ENCODE results near the gene ARHGEF4.

ARHGEF4 gene

GRCh38 chr2:131016826-131017741 lies 180.4 kb downstream of the ARHGEF4 start:
- in situ Hi-C loops (cut with HindIII; ENCODE audit: low pct_ligation_motif_present, low pct_unique_long_range_greater_than_20kb, low sequenced_read_pairs), result no loop called here
- DNase-seq, result no peak

GRCh38 chr2:131022731-131023130 lies 186.0 kb downstream of the ARHGEF4 start:
- no peak for DNase-seq
- in situ Hi-C loops (cut with HindIII; ENCODE audit: low pct_ligation_motif_present, low pct_unique_long_range_greater_than_20kb, low sequenced_read_pairs), result no loop called here

- in situ Hi-C loops (cut with HindIII; ENCODE audit: low pct_ligation_motif_present, low pct_unique_long_range_greater_than_20kb, low sequenced_read_pairs), result no loop called here
- DNase-seq, result no peak
Measured at GRCh38 chr2:131023758-131024157, 187.0 kb downstream of the ARHGEF4 start.

- no peak for DNase-seq
- in situ Hi-C loops (cut with HindIII; ENCODE audit: low pct_ligation_motif_present, low pct_unique_long_range_greater_than_20kb, low sequenced_read_pairs), result no loop called here
Measured at GRCh38 chr2:131026919-131027318, 190.2 kb downstream of the ARHGEF4 start.

- DNase-seq, result no peak
- in situ Hi-C loops (cut with HindIII; ENCODE audit: low pct_ligation_motif_present, low pct_unique_long_range_greater_than_20kb, low sequenced_read_pairs), result no loop called here
Measured at GRCh38 chr2:131027566-131028528, 191.1 kb downstream of the ARHGEF4 start.

GRCh38 chr2:131029812-131030211 lies 193.1 kb downstream of the ARHGEF4 start:
- DNase-seq, result no peak
- in situ Hi-C loops (cut with HindIII; ENCODE audit: low pct_ligation_motif_present, low pct_unique_long_range_greater_than_20kb, low sequenced_read_pairs), result no loop called here

GRCh38 chr2:131030478-131030971 lies 193.8 kb downstream of the ARHGEF4 start:
- no peak for DNase-seq
- in situ Hi-C loops (cut with HindIII; ENCODE audit: low pct_ligation_motif_present, low pct_unique_long_range_greater_than_20kb, low sequenced_read_pairs), result no loop called here

- no peak for DNase-seq
- in situ Hi-C loops (cut with HindIII; ENCODE audit: low pct_ligation_motif_present, low pct_unique_long_range_greater_than_20kb, low sequenced_read_pairs), result no loop called here
Measured at GRCh38 chr2:131031431-131031841, 194.7 kb downstream of the ARHGEF4 start.

GRCh38 chr2:131031875-131032274 lies 195.2 kb downstream of the ARHGEF4 start:
- no peak for DNase-seq
- in situ Hi-C loops (cut with HindIII; ENCODE audit: low pct_ligation_motif_present, low pct_unique_long_range_greater_than_20kb, low sequenced_read_pairs), result no loop called here

GRCh38 chr2:131032393-131032836 lies 195.7 kb downstream of the ARHGEF4 start:
- in situ Hi-C loops (cut with HindIII; ENCODE audit: low pct_ligation_motif_present, low pct_unique_long_range_greater_than_20kb, low sequenced_read_pairs), result no loop called here
- DNase-seq, result no peak

GRCh38 chr2:131033786-131034121 lies 197.0 kb downstream of the ARHGEF4 start:
- DNase-seq, result no peak
- in situ Hi-C loops (cut with HindIII; ENCODE audit: low pct_ligation_motif_present, low pct_unique_long_range_greater_than_20kb, low sequenced_read_pairs), result no loop called here

GRCh38 chr2:131034122-131035051 lies 197.7 kb downstream of the ARHGEF4 start:
- in situ Hi-C loops (cut with HindIII; ENCODE audit: low pct_ligation_motif_present, low pct_unique_long_range_greater_than_20kb, low sequenced_read_pairs), result no loop called here
- DNase-seq, result no peak

- no peak for DNase-seq
- in situ Hi-C loops (cut with HindIII; ENCODE audit: low pct_ligation_motif_present, low pct_unique_long_range_greater_than_20kb, low sequenced_read_pairs), result no loop called here
Measured at GRCh38 chr2:131035112-131035825, 198.6 kb downstream of the ARHGEF4 start.

- DNase-seq, result no peak
- in situ Hi-C loops (cut with HindIII; ENCODE audit: low pct_ligation_motif_present, low pct_unique_long_range_greater_than_20kb, low sequenced_read_pairs), result no loop called here
Measured at GRCh38 chr2:131035826-131036231, 199.1 kb downstream of the ARHGEF4 start.

GRCh38 chr2:131036269-131036668 lies 199.6 kb downstream of the ARHGEF4 start:
- in situ Hi-C loops (cut with HindIII; ENCODE audit: low pct_ligation_motif_present, low pct_unique_long_range_greater_than_20kb, low sequenced_read_pairs), result no loop called here
- DNase-seq, result no peak

- no peak for DNase-seq
- in situ Hi-C loops (cut with HindIII; ENCODE audit: low pct_ligation_motif_present, low pct_unique_long_range_greater_than_20kb, low sequenced_read_pairs), result no loop called here
Measured at GRCh38 chr2:131036696-131037397, 200.1 kb downstream of the ARHGEF4 start.
